AG08395 (cell line): ENCODE data around the gene BCR.

Experiments used
- DNase-seq: peaks from one replicate; pipeline ENCODE4 v3.0.0; 2012; ENCODE audit warnings: mixed read lengths, low spot score

Gene BCR

GRCh38 chr22:23176645-23177027 is 3.7 kb upstream of the BCR start:
- DNase-seq, result no peak

- DNase-seq, result no peak
Measured at GRCh38 chr22:23177197-23177596, 3.1 kb upstream of the BCR start.

- peak; percentile 89 for DNase-seq
Measured at GRCh38 chr22:23178512-23179254, 1.6 kb upstream of the BCR start.

DNA sequence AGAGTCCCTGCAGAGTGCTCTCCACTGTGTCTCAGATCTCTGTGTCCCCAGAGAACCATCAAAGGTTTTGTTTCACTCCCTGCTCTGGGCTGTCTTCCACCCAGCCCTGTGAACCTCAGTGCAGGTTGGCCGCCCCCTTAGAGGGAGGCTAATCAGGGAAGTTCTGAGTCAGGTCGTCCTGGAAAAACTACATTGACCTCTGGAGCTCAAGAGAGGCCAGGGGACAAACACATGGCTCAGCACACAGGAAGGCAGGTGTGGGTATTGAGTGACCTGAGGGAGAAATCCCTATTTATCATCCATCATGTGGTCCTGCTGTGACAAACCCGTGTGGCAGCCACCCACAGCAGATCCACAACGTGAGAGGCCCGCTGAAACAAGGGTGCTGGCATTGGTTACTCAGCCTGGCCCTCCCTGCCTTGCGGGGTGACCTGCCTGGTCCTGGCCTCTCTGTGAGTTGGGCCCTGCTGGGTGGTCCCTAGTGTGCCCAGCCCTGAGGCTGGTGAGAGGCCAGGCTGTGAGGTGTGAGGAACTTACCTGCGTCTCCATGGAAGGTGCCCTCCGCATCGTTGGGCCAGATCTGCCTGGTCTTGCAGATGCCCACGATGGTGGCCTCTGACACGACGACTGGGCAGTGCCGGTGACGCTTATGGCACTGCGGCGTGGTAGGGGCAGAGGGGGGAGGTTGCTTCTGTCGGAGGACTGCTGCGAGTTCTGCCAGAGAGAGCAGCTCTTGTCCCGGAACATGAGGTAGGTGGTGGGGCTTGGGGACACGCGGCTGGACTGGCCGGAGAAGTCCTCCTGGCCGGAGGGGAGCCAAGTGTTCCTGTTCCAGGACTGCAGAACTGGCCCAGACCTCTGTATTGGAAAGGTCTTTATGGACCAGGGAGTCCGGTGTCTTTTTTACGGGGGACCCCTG is 669 bp upstream of the BCR start:
- DNase-seq, result no peak

DNA sequence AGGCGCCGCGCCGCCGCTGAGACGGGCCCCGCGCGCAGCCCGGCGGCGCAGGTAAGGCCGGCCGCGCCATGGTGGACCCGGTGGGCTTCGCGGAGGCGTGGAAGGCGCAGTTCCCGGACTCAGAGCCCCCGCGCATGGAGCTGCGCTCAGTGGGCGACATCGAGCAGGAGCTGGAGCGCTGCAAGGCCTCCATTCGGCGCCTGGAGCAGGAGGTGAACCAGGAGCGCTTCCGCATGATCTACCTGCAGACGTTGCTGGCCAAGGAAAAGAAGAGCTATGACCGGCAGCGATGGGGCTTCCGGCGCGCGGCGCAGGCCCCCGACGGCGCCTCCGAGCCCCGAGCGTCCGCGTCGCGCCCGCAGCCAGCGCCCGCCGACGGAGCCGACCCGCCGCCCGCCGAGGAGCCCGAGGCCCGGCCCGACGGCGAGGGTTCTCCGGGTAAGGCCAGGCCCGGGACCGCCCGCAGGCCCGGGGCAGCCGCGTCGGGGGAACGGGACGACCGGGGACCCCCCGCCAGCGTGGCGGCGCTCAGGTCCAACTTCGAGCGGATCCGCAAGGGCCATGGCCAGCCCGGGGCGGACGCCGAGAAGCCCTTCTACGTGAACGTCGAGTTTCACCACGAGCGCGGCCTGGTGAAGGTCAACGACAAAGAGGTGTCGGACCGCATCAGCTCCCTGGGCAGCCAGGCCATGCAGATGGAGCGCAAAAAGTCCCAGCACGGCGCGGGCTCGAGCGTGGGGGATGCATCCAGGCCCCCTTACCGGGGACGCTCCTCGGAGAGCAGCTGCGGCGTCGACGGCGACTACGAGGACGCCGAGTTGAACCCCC is 798 bp downstream of the BCR start:
- DNase-seq, result no peak

DNA sequence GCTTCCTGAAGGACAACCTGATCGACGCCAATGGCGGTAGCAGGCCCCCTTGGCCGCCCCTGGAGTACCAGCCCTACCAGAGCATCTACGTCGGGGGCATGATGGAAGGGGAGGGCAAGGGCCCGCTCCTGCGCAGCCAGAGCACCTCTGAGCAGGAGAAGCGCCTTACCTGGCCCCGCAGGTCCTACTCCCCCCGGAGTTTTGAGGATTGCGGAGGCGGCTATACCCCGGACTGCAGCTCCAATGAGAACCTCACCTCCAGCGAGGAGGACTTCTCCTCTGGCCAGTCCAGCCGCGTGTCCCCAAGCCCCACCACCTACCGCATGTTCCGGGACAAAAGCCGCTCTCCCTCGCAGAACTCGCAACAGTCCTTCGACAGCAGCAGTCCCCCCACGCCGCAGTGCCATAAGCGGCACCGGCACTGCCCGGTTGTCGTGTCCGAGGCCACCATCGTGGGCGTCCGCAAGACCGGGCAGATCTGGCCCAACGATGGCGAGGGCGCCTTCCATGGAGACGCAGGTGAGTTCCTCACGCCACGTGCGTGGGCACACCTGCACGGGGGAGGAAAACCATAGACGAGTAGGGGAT is 1.5 kb downstream of the BCR start:
- no peak for DNase-seq

DNA sequence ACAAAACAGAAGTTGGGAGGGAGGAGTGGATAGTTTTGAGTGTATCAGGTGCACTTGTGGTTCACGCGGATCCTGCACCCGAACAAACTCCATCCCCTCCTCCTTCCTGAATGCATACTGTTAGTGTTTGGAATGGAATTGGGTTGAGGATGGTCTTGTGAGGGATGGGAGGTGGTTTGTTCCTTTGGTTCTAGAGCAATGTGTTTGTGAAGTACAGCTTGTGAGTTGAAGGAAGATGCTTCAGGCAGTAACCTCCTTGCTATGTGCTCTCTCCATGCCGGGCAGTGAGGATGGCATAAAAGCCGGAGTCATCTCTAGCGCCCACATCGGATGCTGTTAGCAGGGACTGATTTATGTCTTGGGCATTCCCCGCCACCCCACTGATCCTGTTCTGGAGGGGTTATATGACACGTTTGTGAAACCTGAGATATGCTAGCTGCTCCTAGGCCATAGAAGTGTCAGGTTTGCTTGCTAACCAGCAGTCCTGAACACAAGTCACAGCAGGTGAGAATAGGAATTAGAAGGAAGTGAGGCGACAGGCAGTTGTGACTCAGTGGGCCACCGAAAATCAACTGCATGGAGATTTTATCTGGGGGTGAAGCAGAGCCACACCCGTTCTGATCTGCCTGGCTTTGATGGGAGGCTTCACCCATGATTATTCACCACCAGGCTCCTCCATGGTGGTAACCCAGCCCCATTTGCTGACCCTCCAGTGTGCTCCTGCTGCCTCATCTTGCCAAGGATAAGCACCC is 2.2 kb downstream of the BCR start:
- DNase-seq, result no peak

DNA sequence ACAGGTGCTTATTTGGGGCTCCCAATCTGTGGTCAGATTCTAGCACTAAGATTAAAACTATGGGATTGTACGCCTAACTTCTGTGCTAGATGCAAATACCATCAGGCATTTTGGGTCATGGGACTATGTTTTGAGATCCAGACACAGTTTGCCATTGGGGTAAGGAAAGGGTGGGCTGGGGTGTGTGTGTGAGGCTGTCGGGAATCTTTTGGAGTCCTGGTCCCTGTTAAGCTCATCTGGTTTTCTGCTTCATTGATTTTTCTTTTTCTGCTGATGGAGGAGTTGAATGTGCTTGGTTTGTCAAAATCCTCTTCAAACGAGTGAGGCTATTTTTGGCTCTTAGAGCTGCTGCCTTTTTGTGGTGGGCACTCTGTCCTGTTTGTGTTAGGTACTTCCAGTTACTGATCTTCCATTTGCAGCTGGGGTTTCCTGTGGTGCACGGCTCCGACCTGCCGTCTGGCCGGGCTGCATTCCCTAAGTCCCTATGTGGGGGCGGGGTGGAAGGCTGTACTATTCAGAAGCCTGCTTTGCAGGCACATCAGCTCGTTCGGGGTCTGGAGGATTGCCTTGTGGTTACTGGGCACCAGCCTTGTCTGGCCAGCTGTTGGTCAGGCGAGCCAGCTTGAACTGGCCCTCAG is 2.9 kb downstream of the BCR start:
- peak; percentile 54 for DNase-seq

- DNase-seq, result no peak
Measured at GRCh38 chr22:23184100-23184763, 3.9 kb downstream of the BCR start.

GRCh38 chr22:23184764-23185113 is 4.4 kb downstream of the BCR start:
- DNase-seq, result no peak

GRCh38 chr22:23187211-23187610 is 6.9 kb downstream of the BCR start:
- no peak for DNase-seq

DNA sequence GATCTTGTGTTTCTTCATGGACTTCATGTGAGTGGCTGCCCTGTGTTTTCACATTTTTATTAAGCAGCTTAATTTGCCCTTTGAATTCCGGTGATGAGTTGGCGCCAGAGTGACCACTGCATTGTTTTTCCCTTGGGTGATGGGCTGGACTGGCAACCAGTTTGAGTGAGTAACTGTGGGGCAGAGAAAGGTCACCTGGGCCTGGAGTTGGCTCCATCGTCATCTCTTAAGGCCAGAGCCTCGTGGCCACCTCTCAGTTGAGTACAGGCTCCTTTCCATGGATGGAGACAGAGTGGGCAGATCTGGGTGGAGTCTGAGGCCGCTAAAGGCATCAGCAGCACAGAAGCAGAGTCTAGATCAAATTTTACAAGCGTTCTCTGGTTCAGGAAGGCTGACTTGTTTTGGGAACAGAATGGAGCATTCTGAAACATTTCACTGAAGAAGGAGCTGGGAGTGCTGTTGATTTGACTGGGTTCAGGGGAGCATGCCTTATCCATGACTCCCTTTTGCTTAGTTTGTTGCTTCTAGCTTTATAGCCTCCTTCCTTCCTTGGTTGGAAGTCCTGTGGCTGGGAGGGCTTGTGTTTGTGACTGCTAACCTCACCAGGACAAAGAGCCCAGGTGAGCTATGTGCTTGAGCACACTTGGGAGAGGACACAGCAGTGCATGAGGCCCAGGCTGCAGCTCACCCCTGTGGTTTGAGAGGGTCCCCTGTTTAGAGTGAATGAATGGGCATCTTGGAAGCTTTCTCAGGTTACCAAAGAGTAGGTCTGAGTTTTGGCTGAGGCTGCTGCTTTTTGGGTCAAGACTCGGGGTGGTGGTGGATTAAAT is 7.8 kb downstream of the BCR start:
- DNase-seq, result no peak

GRCh38 chr22:23190526-23190925 is 10.2 kb downstream of the BCR start:
- DNase-seq, result no peak

GRCh38 chr22:23192133-23192532 is 11.8 kb downstream of the BCR start:
- no peak for DNase-seq

DNA sequence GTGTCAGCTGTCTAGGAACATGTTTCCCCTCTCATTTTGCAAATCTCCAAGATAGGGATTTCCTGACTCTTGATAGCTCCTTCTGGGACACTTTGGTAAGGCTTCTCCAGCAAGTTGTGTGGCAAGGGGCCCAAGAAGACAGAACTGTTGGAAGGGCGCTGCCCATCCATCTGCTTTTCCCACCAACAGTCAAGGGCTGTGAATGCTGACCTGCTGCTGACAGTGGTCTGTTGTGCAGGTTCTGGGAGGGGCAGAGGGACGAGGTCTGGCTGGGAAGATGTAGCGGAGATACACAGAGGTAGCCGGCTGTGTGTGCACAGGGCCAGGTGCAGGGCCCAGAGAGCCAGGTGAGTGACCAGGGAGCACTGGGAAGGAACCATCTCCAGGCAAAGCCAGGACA is 12.2 kb downstream of the BCR start:
- DNase-seq, result no peak

DNA sequence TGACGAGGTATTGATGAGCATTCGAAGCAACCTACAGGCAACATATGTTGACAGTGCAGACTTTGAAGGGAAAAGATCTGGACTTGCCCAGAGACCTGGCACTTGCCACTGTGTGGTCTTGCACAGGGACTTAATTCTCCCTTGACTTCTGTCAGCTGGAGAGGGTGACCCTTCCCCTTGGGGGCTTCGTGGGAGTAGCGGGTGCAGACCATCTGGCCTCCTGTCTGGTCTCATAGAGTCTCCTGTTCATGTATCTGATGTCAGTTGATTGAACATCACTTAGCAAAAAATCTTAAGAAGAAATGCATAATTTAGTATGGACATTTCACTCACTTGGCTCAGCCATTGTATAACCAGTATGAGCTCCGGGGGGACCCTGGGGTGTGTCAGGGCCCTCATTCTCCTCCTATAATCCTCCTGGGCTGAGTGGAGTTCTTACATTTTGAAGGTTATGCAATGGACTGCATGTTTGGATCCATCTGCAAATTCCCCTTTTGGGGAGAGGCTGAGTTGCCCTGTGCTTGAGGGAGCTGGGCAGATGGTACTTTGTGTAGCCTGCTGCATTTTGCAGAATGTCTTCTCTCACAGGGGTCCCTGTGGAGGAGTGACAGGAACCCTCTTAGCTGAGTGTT is 13.0 kb downstream of the BCR start:
- no peak for DNase-seq

DNA sequence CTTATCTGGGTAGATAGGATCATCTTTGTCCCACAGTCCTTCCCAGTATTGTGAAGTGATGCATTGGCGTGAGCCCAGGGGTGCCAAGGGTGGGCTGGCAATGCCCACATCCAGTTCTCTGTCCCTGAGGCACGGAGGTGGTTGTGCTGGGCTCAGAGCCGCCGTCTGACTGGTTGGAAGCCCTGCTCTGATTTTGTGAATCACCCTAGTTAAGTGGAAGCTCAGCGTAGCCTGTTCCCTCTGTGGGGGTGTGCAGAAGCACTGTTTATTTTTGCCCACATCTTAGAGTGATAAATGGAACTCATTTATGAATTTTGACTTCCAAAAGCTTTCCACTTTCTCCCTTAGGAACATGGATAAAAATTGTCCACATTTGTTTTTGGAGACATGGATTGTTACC is 13.6 kb downstream of the BCR start:
- no peak for DNase-seq

DNA sequence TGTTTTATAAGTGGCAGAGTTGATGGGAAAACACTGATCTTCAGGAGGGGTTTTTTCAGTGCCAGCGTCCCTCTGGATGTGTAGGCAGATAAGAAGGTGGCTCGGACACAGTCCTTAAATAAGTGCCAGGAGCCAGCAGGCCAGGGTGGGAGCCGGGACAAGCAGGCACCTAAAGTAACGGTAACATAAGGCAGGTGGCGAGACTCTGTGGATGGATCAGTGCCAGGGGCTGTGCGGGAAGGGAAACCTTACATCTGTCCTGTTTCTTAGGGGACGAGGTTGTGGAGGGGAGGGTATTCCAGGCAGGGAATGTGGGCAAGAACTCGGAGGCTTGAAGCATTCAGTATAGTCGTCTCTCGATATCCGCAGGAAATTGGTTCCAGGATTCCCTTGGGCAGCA is 15.9 kb downstream of the BCR start:
- DNase-seq, result no peak

- no peak for DNase-seq
Measured at GRCh38 chr22:23197836-23198235, 17.5 kb downstream of the BCR start.
